WERI-Rb-1 (cell line): Measurements from ENCODE around the gene AKT2.

Experiments used
- DNase-seq: peaks from one replicate; pipeline ENCODE4 v3.0.0-alpha.2; 2020
- H3K27ac ChIP-seq: fragments of 250-450 bp; sonication (Bioruptor Pico); 2 replicates; pipeline ENCODE4 v1.5.1; 2020; ENCODE audit warnings: mild to moderate bottlenecking, moderate library complexity
- H3K27me3 ChIP-seq: fragments of 250-450 bp; sonication (Bioruptor Pico); 2 replicates; pipeline ENCODE4 v1.5.1; 2021; ENCODE audit warnings: mild to moderate bottlenecking, low read depth, moderate library complexity; ENCODE audit not compliant: insufficient read depth, severe bottlenecking
- H3K36me3 ChIP-seq: fragments of 250-450 bp; sonication (Bioruptor Pico); 2 replicates; pipeline ENCODE4 v1.5.1; 2020; ENCODE audit warnings: mild to moderate bottlenecking, moderate library complexity
- H3K4me3 ChIP-seq: 2 replicates; pipeline ENCODE4 v1.5.1; 2011; ENCODE audit warnings: low read depth, mild to moderate bottlenecking, control low read depth, low read length
- H3K9me3 ChIP-seq: fragments of 250-450 bp; sonication (Bioruptor Pico); 2 replicates; pipeline ENCODE4 v1.5.1; 2021; ENCODE audit warnings: mild to moderate bottlenecking, moderate library complexity; ENCODE audit not compliant: severe bottlenecking
- CTCF ChIP-seq: IDR thresholded peaks from 2 replicates; pipeline ENCODE4 v1.5.1; 2011; ENCODE audit warnings: low read depth, mild to moderate bottlenecking, control low read depth, inconsistent platforms, low read length

The AKT2 gene

DNA sequence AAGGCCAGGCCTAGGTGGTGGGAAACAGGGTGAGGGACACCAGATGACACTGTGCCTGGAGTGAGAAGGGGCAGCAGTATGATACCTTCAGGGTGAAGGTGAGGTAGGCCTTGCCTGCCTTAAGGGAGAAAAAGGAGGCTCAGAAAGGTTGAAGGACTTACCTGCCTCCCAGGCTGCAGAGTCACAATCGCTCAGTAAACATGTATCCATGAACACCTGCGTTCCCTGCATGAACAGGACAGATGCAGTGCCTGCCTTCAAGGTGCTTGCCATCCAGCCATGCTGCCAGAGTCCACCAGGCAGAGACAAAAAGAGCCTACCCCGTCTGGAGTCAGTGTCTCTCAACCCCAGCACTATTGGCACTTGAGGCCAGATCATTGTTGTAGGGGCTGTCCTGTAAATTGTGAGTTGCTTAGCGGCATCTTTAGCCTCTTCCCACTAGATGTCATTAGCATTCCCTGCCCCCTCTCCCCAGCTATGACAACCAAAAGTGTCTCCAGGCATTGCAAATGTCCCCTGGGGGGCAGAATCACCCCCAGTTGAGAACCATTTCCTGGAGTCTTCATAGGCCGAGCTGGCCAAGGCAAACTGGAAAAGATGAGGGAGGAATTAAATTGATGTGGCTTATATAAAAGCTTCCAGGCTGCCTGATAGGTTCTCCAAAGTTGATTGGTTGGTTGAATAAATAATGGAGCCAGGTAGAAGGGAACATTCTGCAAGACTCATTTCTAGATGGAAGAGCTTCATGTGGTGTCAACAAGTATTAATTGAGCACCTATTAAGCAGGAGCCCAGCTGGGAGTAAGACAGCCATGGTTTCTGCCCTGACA is 92.2 kb downstream of the AKT2 start:
- H3K4me3 ChIP-seq: no peak overlapping the region

DNA sequence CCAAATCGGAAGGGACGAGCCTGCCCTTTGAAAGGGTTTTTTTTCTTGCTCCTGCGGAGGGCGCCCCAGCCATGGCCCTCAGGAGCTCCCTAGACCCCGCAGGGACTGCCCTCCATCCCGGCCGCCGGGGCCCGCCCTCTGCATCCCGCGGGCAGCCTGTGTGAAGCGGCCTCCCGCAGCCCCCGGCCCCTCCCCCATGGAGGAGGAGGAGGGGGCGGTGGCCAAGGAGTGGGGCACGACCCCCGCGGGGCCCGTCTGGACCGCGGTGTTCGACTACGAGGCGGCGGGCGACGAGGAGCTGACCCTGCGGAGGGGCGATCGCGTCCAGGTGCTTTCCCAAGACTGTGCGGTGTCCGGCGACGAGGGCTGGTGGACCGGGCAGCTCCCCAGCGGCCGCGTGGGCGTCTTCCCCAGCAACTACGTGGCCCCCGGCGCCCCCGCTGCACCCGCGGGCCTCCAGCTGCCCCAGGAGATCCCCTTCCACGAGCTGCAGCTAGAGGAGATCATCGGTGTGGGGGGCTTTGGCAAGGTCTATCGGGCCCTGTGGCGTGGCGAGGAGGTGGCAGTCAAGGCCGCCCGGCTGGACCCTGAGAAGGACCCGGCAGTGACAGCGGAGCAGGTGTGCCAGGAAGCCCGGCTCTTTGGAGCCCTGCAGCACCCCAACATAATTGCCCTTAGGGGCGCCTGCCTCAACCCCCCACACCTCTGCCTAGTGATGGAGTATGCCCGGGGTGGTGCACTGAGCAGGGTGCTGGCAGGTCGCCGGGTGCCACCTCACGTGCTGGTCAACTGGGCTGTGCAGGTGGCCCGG is 93.1 kb downstream of the AKT2 start:
- Histone ChIP-seq H3K9me3 (no peaks in the 10 kb centered on the region), H3K36me3 (no peaks in the 10 kb centered on the region; the same call in 1 of the 2 replicates), H3K27me3 (no peaks in the 10 kb centered on the region), H3K4me3 (peak overlapping the region; percentile 50), H3K27ac (0 out of 2 replicates have a peak overlapping the region, but pooled peaks have one; percentile 32)
- peak; percentile 76 for DNase-seq
- TF ChIP-seq CTCF: peak; percentile 23; the same call in 1 of the 2 replicates

More for the DNA sequence above, 92.2 kb downstream of the AKT2 start:
- H3K27me3 ChIP-seq: no peaks in the 10 kb centered on the region
- H3K27ac ChIP-seq: no peak overlapping the region
- no peaks in the 10 kb centered on the region; the same call in 1 of the 2 replicates for H3K36me3 ChIP-seq
- no peak for TF ChIP-seq CTCF
- DNase-seq: no peak
- H3K9me3 ChIP-seq: no peaks in the 10 kb centered on the region

- Histone ChIP-seq H3K9me3 (no peaks in the 10 kb centered on the region), H3K27ac (peak within 1 kb of the TSS; percentile 61), H3K36me3 (no peaks in the 10 kb centered on the region; the same call in 1 of the 2 replicates), H3K27me3 (no peaks in the 10 kb centered on the region), H3K4me3 (peak within 1 kb of the TSS; percentile 85)
- DNase-seq: peak; percentile 69
- no peak for TF ChIP-seq CTCF
These were observed 94.0 kb downstream of the AKT2 start, which contains the start of gene MAP3K10 for GRCh38 chr19:40190891-40191835. Gene MAP3K10 (plus strand): TSS chr19:40191426. CDS start chr19:40192032, 606 bp downstream.

GRCh38 chr19:40184273-40184672 is 100.9 kb downstream of the AKT2 start:
- no peak for DNase-seq
- Histone ChIP-seq H3K4me3 (no peak overlapping the region), H3K9me3 (no peaks in the 10 kb centered on the region), H3K27ac (no peak overlapping the region), H3K36me3 (no peaks in the 10 kb centered on the region), H3K27me3 (no peaks in the 10 kb centered on the region)
- TF ChIP-seq CTCF: no peak
